H1 (cell line): Measurements from ENCODE around the gene MSANTD2. TPM values are rescaled to one million over a fixed set of nuclear protein-coding genes. Genes with fewer than 3 reads are reported as not detected.

Source experiments
- CTCF ChIA-PET: fragments of 300-600 bp; sonication (Branson Sonifier 250); formaldehyde crosslinking; loops from one replicate; lab custom pipeline; 2021; ENCODE audit not compliant: partially characterized antibody; lab: Charles Lee
- POLR2A ChIA-PET: fragments of 300-600 bp; sonication (Branson Sonifier 250); formaldehyde crosslinking; loops from one replicate; lab custom pipeline; 2021; ENCODE audit warnings: inconsistent platforms; ENCODE audit not compliant: partially characterized antibody; lab: Charles Lee
- DNase-seq, 2 experiments: peaks; one replicate each; pipeline versions ENCODE4 v3.0.0 to v3.0.0-alpha.2; 2010 to 2022; ENCODE audit warnings: low spot score in 2 of 2, low read depth in 1 of 2, mixed read lengths in 1 of 2
- FAIRE-seq: peaks from 2 replicates; lab custom pipeline; 2011; peaks lifted over from hg19 to GRCh38; lab: Jason Lieb, UNC
- H2AFZ ChIP-seq: 2 replicates; pipeline ENCODE4 v1.8.1; 2012; ENCODE audit warnings: low read length, inconsistent platforms
- H2AK5ac ChIP-seq: 2 replicates; pipeline ENCODE4 v1.6.1; 2013; ENCODE audit warnings: low read depth, low read length
- H2BK120ac ChIP-seq: replicated peaks from 2 replicates; pipeline ENCODE3; 2013; ENCODE audit warnings: low read depth, low read length, inconsistent platforms
- H2BK12ac ChIP-seq: 2 replicates; pipeline ENCODE4 v1.6.1; 2013; ENCODE audit warnings: low read depth, low read length
- H2BK15ac ChIP-seq: 2 replicates; pipeline ENCODE4 v1.6.1; 2013; ENCODE audit warnings: low read length
- H2BK20ac ChIP-seq: 2 replicates; pipeline ENCODE4 v1.6.1; 2013; ENCODE audit warnings: low read length
- H2BK5ac ChIP-seq: 2 replicates; pipeline ENCODE4 v1.6.1; 2013; ENCODE audit warnings: low read depth, low read length
- H3K14ac ChIP-seq: 2 replicates; pipeline ENCODE4 v1.6.1; 2013; ENCODE audit warnings: inconsistent platforms; ENCODE audit not compliant: insufficient read length
- H3K18ac ChIP-seq: 2 replicates; pipeline ENCODE4 v1.6.1; 2013; ENCODE audit warnings: low read length; ENCODE audit errors: extremely low read depth
- H3K23ac ChIP-seq: 2 replicates; pipeline ENCODE4 v1.6.1; 2013; ENCODE audit warnings: inconsistent platforms; ENCODE audit not compliant: insufficient read length
- H3K23me2 ChIP-seq: 2 replicates; pipeline ENCODE4 v1.6.1; 2013; ENCODE audit warnings: low read depth, low read length
- H3K27ac ChIP-seq: 2 replicates; pipeline ENCODE4 v1.6.1; 2011; ENCODE audit warnings: low read depth, low read length, inconsistent platforms
- H3K27me3 ChIP-seq, 4 experiments: replicated peaks in 1 of 4; 1 replicate in 1 of 4; 2 replicates in 3 of 4; pipeline versions ENCODE4 v1.6.1 to v1.8.1; 2011 to 2013; ENCODE audit warnings: low read length in 3 of 4, mild to moderate bottlenecking in 3 of 4, inconsistent platforms in 2 of 4, mixed read lengths in 2 of 4, moderate library complexity in 1 of 4; ENCODE audit not compliant: control insufficient read depth in 3 of 4, insufficient read depth in 3 of 4; ENCODE audit errors: extremely low read depth in 1 of 4
- H3K36me3 ChIP-seq, 4 experiments: 2 replicates each; pipeline versions ENCODE4 v1.6.1 to v1.8.1; 2011 to 2013; ENCODE audit warnings: mild to moderate bottlenecking in 4 of 4, low read length in 3 of 4, moderate library complexity in 2 of 4, control low read depth in 1 of 4, inconsistent platforms in 1 of 4; ENCODE audit not compliant: insufficient read depth in 4 of 4, control insufficient read depth in 2 of 4
- H3K4ac ChIP-seq: replicated peaks from 2 replicates; pipeline ENCODE3; 2013; ENCODE audit warnings: low read length, low read depth, mixed read lengths, inconsistent platforms; ENCODE audit not compliant: insufficient read length
- H3K4me1 ChIP-seq, 4 experiments: replicated peaks in 1 of 4; 1 replicate in 1 of 4; 2 replicates in 3 of 4; pipeline versions ENCODE4 v1.6.1 to v1.8.1; 2011 to 2013; ENCODE audit warnings: low read length in 3 of 4, inconsistent platforms in 2 of 4, mixed read lengths in 1 of 4; ENCODE audit not compliant: insufficient read depth in 4 of 4, control insufficient read depth in 3 of 4
- H3K4me2 ChIP-seq, 2 experiments: 2 replicates each; pipeline versions ENCODE4 v1.6.1 to v1.8.1; 2011 to 2013; ENCODE audit warnings: low read depth in 2 of 2, low read length in 2 of 2, control low read depth in 1 of 2, inconsistent platforms in 1 of 2, mild to moderate bottlenecking in 1 of 2; ENCODE audit not compliant: insufficient read depth in 1 of 2
- H3K4me3 ChIP-seq, 4 experiments: fragments of 200-600, 300-600 bp in 1 of 4; sonication (generic), shearing (Covaris generic), sonication (Bioruptor Twin) in 1 of 4; 2 replicates each; pipeline versions ENCODE4 v1.5.1 to v1.8.1; 2011 to 2016; ENCODE audit warnings: low read length in 4 of 4, low read depth in 3 of 4, control low read depth in 2 of 4, inconsistent platforms in 2 of 4, mild to moderate bottlenecking in 2 of 4, mixed read lengths in 1 of 4, moderate library complexity in 1 of 4; ENCODE audit not compliant: insufficient read depth in 2 of 4; ENCODE audit errors: extremely low read depth in 1 of 4
- H3K56ac ChIP-seq: replicated peaks from 2 replicates; pipeline ENCODE3; 2013; ENCODE audit warnings: low read depth, mild to moderate bottlenecking, mixed read lengths, low read length, inconsistent platforms; ENCODE audit not compliant: insufficient read length
- H3K79me1 ChIP-seq: 2 replicates; pipeline ENCODE4 v1.6.1; 2013; ENCODE audit warnings: low read depth, low read length, control low read depth
- H3K79me2 ChIP-seq, 2 experiments: 2 replicates each; pipeline versions ENCODE4 v1.6.1 to v1.8.1; 2012 to 2013; ENCODE audit warnings: low read length in 2 of 2, mild to moderate bottlenecking in 2 of 2, inconsistent platforms in 1 of 2; ENCODE audit not compliant: insufficient read depth in 2 of 2, control insufficient read depth in 1 of 2
- H3K9ac ChIP-seq, 4 experiments: replicated peaks in 1 of 4; 1 replicate in 1 of 4; 2 replicates in 3 of 4; pipeline versions ENCODE4 v1.6.1 to v1.8.1; 2011 to 2013; ENCODE audit warnings: low read depth in 3 of 4, low read length in 3 of 4, control low read depth in 2 of 4, mild to moderate bottlenecking in 2 of 4, moderate library complexity in 2 of 4, inconsistent platforms in 1 of 4; ENCODE audit errors: extremely low read depth in 1 of 4
- H3K9me3 ChIP-seq, 2 experiments: 2 replicates each; pipeline versions ENCODE4 v1.6.1 to v1.8.1; 2012 to 2013; ENCODE audit warnings: mild to moderate bottlenecking in 2 of 2, moderate library complexity in 2 of 2, control low read depth in 1 of 2, inconsistent platforms in 1 of 2, low read depth in 1 of 2, low read length in 1 of 2, mixed read lengths in 1 of 2; ENCODE audit not compliant: insufficient read depth in 2 of 2
- H4K20me1 ChIP-seq, 2 experiments: replicated peaks in 1 of 2; 2 replicates each; pipeline versions ENCODE3 to v1.8.1; 2011 to 2013; ENCODE audit warnings: inconsistent platforms in 2 of 2, low read length in 2 of 2, mild to moderate bottlenecking in 1 of 2; ENCODE audit not compliant: insufficient read depth in 2 of 2, control insufficient read depth in 1 of 2
- H4K5ac ChIP-seq: 2 replicates; pipeline ENCODE4 v1.6.1; 2013; ENCODE audit warnings: low read length, low read depth, mixed read lengths, inconsistent platforms; ENCODE audit not compliant: insufficient read length
- H4K8ac ChIP-seq: 2 replicates; pipeline ENCODE4 v1.8.0; 2013; ENCODE audit warnings: mild to moderate bottlenecking, moderate library complexity, low read length, inconsistent platforms; ENCODE audit not compliant: insufficient read depth; ENCODE audit errors: extremely low read depth
- H4K91ac ChIP-seq: replicated peaks from 2 replicates; pipeline ENCODE3; 2013; ENCODE audit warnings: low read length, mixed read lengths, inconsistent platforms; ENCODE audit not compliant: insufficient read length
- GTF2F1 ChIP-seq: IDR thresholded peaks from 2 replicates; pipeline ENCODE4 v1.6.1; 2012; ENCODE audit warnings: low read depth, low read length, improper control_type of control experiment, borderline replicate concordance
- JUND ChIP-seq: IDR thresholded peaks from 2 replicates; pipeline ENCODE4 v1.6.1; 2011; ENCODE audit warnings: mild to moderate bottlenecking, improper control_type of control experiment, low read length
- SIN3A ChIP-seq, 2 experiments: IDR thresholded peaks in 1 of 2; conservative IDR thresholded peaks in 1 of 2; 2 replicates each; pipeline ENCODE4 v1.6.1; 2011 to 2012; ENCODE audit warnings: low read length in 2 of 2, improper control_type of control experiment in 1 of 2, low read depth in 1 of 2, mild to moderate bottlenecking in 1 of 2
- WGBS, 2 experiments: shearing (Covaris generic) in 1 of 2; methylation state at CpG; one replicate each; pipeline versions ENCODE4 v1.1.6 to v1.1.7; 2013 to 2015; ENCODE audit warnings: low lambda C conversion rate in 2 of 2, mixed read lengths in 2 of 2, inconsistent platforms in 1 of 2, low coverage in 1 of 2, missing lambda C conversion rate in 1 of 2; ENCODE audit not compliant: insufficient replicate concordance in 2 of 2, insufficient coverage in 1 of 2, insufficient read length in 1 of 2; ENCODE audit errors: extremely low coverage in 1 of 2, missing lambda C conversion rate in 1 of 2; 5-methylcytosine and 5-hydroxymethylcytosine counted together
- polyA plus RNA-seq, 7 experiments: library from polyadenylated mRNA; depleted of rRNA in 3 of 7; stranded (reverse) in 5 of 7; unstranded in 2 of 7; fragments of >200 nt in 5 of 7; fragments of 200-250 nt in 2 of 7; gene quantifications; 1 replicate in 5 of 7; 2 replicates in 1 of 7; 4 replicates in 1 of 7; pipeline versions ENCODE4 v1.2.1 to v1.2.3, GENCODE V29; 2011 to 2013; ENCODE audit warnings: missing spikeins in 2 of 7, mixed read lengths in 2 of 7
- total RNA-seq: library from RNA; stranded (reverse); fragmentation: NEBNext Ultra II Directional; extraction: Animal tissue kit (Norgen Biotek cat#: 25700); gene quantifications from 2 replicates; pipeline ENCODE4 v1.2.1, GENCODE V29; 2021

Gene MSANTD2
- total and polyA plus RNA-seq, 2 of the 8 experiments (the other 6 are each of a cell fraction or from before 2014, with no cell fraction given): 8.2 to 15.9 TPM

DNA sequence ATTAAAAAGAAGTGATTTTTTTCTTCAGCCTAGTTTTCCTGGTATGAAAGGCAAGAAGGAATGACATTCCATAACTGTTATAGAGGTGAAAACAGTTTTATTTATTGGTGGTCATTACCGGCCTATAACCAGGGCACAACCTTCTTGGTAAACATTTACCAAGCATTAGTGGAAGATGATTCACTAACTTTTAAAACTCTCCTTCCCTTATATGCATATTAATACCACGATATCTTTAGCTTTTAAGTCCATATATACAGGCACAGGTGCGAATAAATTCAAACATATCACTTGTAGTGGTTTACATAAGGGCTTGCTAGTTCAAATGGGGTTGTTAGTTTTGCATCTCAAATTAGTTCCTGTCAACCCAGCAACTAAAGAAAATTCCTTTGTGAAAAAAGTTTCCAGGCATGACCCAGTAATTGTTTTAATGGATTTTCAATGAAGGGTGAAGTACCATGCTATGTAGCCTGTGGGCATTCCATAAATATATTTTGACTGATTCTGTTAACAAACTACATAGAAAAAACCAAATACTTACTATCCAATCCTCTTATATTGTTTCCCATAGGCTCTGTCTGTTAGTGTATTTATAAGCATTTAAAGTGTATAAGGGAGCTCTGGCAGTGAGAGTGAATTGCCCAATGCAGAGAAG, 34.4 kb upstream of the MSANTD2 start:
- Histone ChIP-seq H3K23ac (no peak overlapping the region), H3K36me3 (peaks cover 0 to 5% (median 0%) of the 10 kb centered on the region in 4 experiments; a peak in 1 of 8 replicates), H3K4me2 (no peak overlapping the region), H3K18ac (no peak overlapping the region), H4K91ac (no peak overlapping the region), H3K9ac (no peak overlapping the region), H3K4me1 (peaks cover 0 to 5% (median 1%) of the 10 kb centered on the region in 4 experiments; a peak in 5 of 7 replicates), H2AFZ (no peak overlapping the region), H3K79me1 (no peaks in the 10 kb centered on the region), H4K5ac (no peak overlapping the region), H3K56ac (no peak overlapping the region), H2BK12ac (no peak overlapping the region), H3K4me3 (no peak overlapping the region), H3K9me3 (no peaks in the 10 kb centered on the region), H3K14ac (no peak overlapping the region), H3K27ac (no peak overlapping the region), H3K27me3 (peaks cover 21 to 29% (median 27%) of the 10 kb centered on the region in 4 experiments), H3K23me2 (no peaks in the 10 kb centered on the region; the same call in 1 of the 2 replicates), H3K4ac (no peak overlapping the region), H4K8ac (no peak overlapping the region), H3K79me2 (no peaks in the 10 kb centered on the region), H2BK120ac (no peak overlapping the region), H2BK5ac (no peak overlapping the region), H4K20me1 (peaks cover 0 to 8% of the 10 kb centered on the region in 2 experiments), H2BK15ac (no peak overlapping the region), H2AK5ac (no peak overlapping the region), H2BK20ac (no peak overlapping the region)
- FAIRE-seq (no peak), DNase-seq (no peak)
- ChIA-PET CTCF (interaction anchor here (0.6 to 8.3 kb wide), 14 partner anchors 19 to 321 kb away, joined by 3 to 108 read pairs (median 6); partner anchors contain the start of genes MSANTD2 and ROBO3), POLR2A (interaction anchor here (0.8 kb wide), 2 partner anchors 33 to 1100 kb away, joined by 3 to 4 read pairs; no protein-coding TSS in a partner anchor)
- 83% methylated on average over 3 of the region's 3 CpGs; no CpG with 5 or more reads in 1 of the 2 experiments for WGBS, 2 experiments
- TF ChIP-seq GTF2F1: no peak
- TF ChIP-seq SIN3A (conservative IDR thresholded peaks at IDR 0.05 in 1 of 2, IDR thresholded peaks at IDR 0.05 in 1 of 2; ENCODE audit: low read depth in 1 of 2, low read length in 2 of 2): no peak
- no peak for TF ChIP-seq JUND
